H1 (cell line): Measurements from ENCODE around the gene NIFK. TPM values are rescaled to one million over a fixed set of nuclear protein-coding genes. Genes with fewer than 3 reads are reported as not detected.

Experiments used
- CTCF ChIA-PET: fragments of 300-600 bp; sonication (Branson Sonifier 250); formaldehyde crosslinking; loops from one replicate; lab custom pipeline; 2021; ENCODE audit not compliant: partially characterized antibody; lab: Charles Lee
- POLR2A ChIA-PET: fragments of 300-600 bp; sonication (Branson Sonifier 250); formaldehyde crosslinking; loops from one replicate; lab custom pipeline; 2021; ENCODE audit warnings: inconsistent platforms; ENCODE audit not compliant: partially characterized antibody; lab: Charles Lee
- DNase-seq, 2 experiments: peaks; one replicate each; pipeline versions ENCODE4 v3.0.0 to v3.0.0-alpha.2; 2010 to 2022; ENCODE audit warnings: low spot score in 2 of 2, low read depth in 1 of 2, mixed read lengths in 1 of 2
- FAIRE-seq: peaks from 2 replicates; lab custom pipeline; 2011; peaks lifted over from hg19 to GRCh38; lab: Jason Lieb, UNC
- H2AFZ ChIP-seq: 2 replicates; pipeline ENCODE4 v1.8.1; 2012; ENCODE audit warnings: low read length, inconsistent platforms
- H2AK5ac ChIP-seq: 2 replicates; pipeline ENCODE4 v1.6.1; 2013; ENCODE audit warnings: low read depth, low read length
- H2BK120ac ChIP-seq: replicated peaks from 2 replicates; pipeline ENCODE3; 2013; ENCODE audit warnings: low read depth, low read length, inconsistent platforms
- H2BK12ac ChIP-seq: 2 replicates; pipeline ENCODE4 v1.6.1; 2013; ENCODE audit warnings: low read depth, low read length
- H2BK15ac ChIP-seq: 2 replicates; pipeline ENCODE4 v1.6.1; 2013; ENCODE audit warnings: low read length
- H2BK20ac ChIP-seq: 2 replicates; pipeline ENCODE4 v1.6.1; 2013; ENCODE audit warnings: low read length
- H2BK5ac ChIP-seq: 2 replicates; pipeline ENCODE4 v1.6.1; 2013; ENCODE audit warnings: low read depth, low read length
- H3K14ac ChIP-seq: 2 replicates; pipeline ENCODE4 v1.6.1; 2013; ENCODE audit warnings: inconsistent platforms; ENCODE audit not compliant: insufficient read length
- H3K18ac ChIP-seq: 2 replicates; pipeline ENCODE4 v1.6.1; 2013; ENCODE audit warnings: low read length; ENCODE audit errors: extremely low read depth
- H3K23ac ChIP-seq: 2 replicates; pipeline ENCODE4 v1.6.1; 2013; ENCODE audit warnings: inconsistent platforms; ENCODE audit not compliant: insufficient read length
- H3K23me2 ChIP-seq: 2 replicates; pipeline ENCODE4 v1.6.1; 2013; ENCODE audit warnings: low read depth, low read length
- H3K27ac ChIP-seq: 2 replicates; pipeline ENCODE4 v1.6.1; 2011; ENCODE audit warnings: low read depth, low read length, inconsistent platforms
- H3K27me3 ChIP-seq, 4 experiments: replicated peaks in 1 of 4; 1 replicate in 1 of 4; 2 replicates in 3 of 4; pipeline versions ENCODE4 v1.6.1 to v1.8.1; 2011 to 2013; ENCODE audit warnings: low read length in 3 of 4, mild to moderate bottlenecking in 3 of 4, inconsistent platforms in 2 of 4, mixed read lengths in 2 of 4, moderate library complexity in 1 of 4; ENCODE audit not compliant: control insufficient read depth in 3 of 4, insufficient read depth in 3 of 4; ENCODE audit errors: extremely low read depth in 1 of 4
- H3K36me3 ChIP-seq, 4 experiments: 2 replicates each; pipeline versions ENCODE4 v1.6.1 to v1.8.1; 2011 to 2013; ENCODE audit warnings: mild to moderate bottlenecking in 4 of 4, low read length in 3 of 4, moderate library complexity in 2 of 4, control low read depth in 1 of 4, inconsistent platforms in 1 of 4; ENCODE audit not compliant: insufficient read depth in 4 of 4, control insufficient read depth in 2 of 4
- H3K4ac ChIP-seq: replicated peaks from 2 replicates; pipeline ENCODE3; 2013; ENCODE audit warnings: low read length, low read depth, mixed read lengths, inconsistent platforms; ENCODE audit not compliant: insufficient read length
- H3K4me1 ChIP-seq, 4 experiments: replicated peaks in 1 of 4; 1 replicate in 1 of 4; 2 replicates in 3 of 4; pipeline versions ENCODE4 v1.6.1 to v1.8.1; 2011 to 2013; ENCODE audit warnings: low read length in 3 of 4, inconsistent platforms in 2 of 4, mixed read lengths in 1 of 4; ENCODE audit not compliant: insufficient read depth in 4 of 4, control insufficient read depth in 3 of 4
- H3K4me2 ChIP-seq, 2 experiments: 2 replicates each; pipeline versions ENCODE4 v1.6.1 to v1.8.1; 2011 to 2013; ENCODE audit warnings: low read depth in 2 of 2, low read length in 2 of 2, control low read depth in 1 of 2, inconsistent platforms in 1 of 2, mild to moderate bottlenecking in 1 of 2; ENCODE audit not compliant: insufficient read depth in 1 of 2
- H3K4me3 ChIP-seq, 4 experiments: fragments of 200-600, 300-600 bp in 1 of 4; sonication (generic), shearing (Covaris generic), sonication (Bioruptor Twin) in 1 of 4; 2 replicates each; pipeline versions ENCODE4 v1.5.1 to v1.8.1; 2011 to 2016; ENCODE audit warnings: low read length in 4 of 4, low read depth in 3 of 4, control low read depth in 2 of 4, inconsistent platforms in 2 of 4, mild to moderate bottlenecking in 2 of 4, mixed read lengths in 1 of 4, moderate library complexity in 1 of 4; ENCODE audit not compliant: insufficient read depth in 2 of 4; ENCODE audit errors: extremely low read depth in 1 of 4
- H3K56ac ChIP-seq: replicated peaks from 2 replicates; pipeline ENCODE3; 2013; ENCODE audit warnings: low read depth, mild to moderate bottlenecking, mixed read lengths, low read length, inconsistent platforms; ENCODE audit not compliant: insufficient read length
- H3K79me1 ChIP-seq: 2 replicates; pipeline ENCODE4 v1.6.1; 2013; ENCODE audit warnings: low read depth, low read length, control low read depth
- H3K79me2 ChIP-seq, 2 experiments: 2 replicates each; pipeline versions ENCODE4 v1.6.1 to v1.8.1; 2012 to 2013; ENCODE audit warnings: low read length in 2 of 2, mild to moderate bottlenecking in 2 of 2, inconsistent platforms in 1 of 2; ENCODE audit not compliant: insufficient read depth in 2 of 2, control insufficient read depth in 1 of 2
- H3K9ac ChIP-seq, 4 experiments: replicated peaks in 1 of 4; 1 replicate in 1 of 4; 2 replicates in 3 of 4; pipeline versions ENCODE4 v1.6.1 to v1.8.1; 2011 to 2013; ENCODE audit warnings: low read depth in 3 of 4, low read length in 3 of 4, control low read depth in 2 of 4, mild to moderate bottlenecking in 2 of 4, moderate library complexity in 2 of 4, inconsistent platforms in 1 of 4; ENCODE audit errors: extremely low read depth in 1 of 4
- H3K9me3 ChIP-seq, 2 experiments: 2 replicates each; pipeline versions ENCODE4 v1.6.1 to v1.8.1; 2012 to 2013; ENCODE audit warnings: mild to moderate bottlenecking in 2 of 2, moderate library complexity in 2 of 2, control low read depth in 1 of 2, inconsistent platforms in 1 of 2, low read depth in 1 of 2, low read length in 1 of 2, mixed read lengths in 1 of 2; ENCODE audit not compliant: insufficient read depth in 2 of 2
- H4K20me1 ChIP-seq, 2 experiments: replicated peaks in 1 of 2; 2 replicates each; pipeline versions ENCODE3 to v1.8.1; 2011 to 2013; ENCODE audit warnings: inconsistent platforms in 2 of 2, low read length in 2 of 2, mild to moderate bottlenecking in 1 of 2; ENCODE audit not compliant: insufficient read depth in 2 of 2, control insufficient read depth in 1 of 2
- H4K5ac ChIP-seq: 2 replicates; pipeline ENCODE4 v1.6.1; 2013; ENCODE audit warnings: low read length, low read depth, mixed read lengths, inconsistent platforms; ENCODE audit not compliant: insufficient read length
- H4K8ac ChIP-seq: 2 replicates; pipeline ENCODE4 v1.8.0; 2013; ENCODE audit warnings: mild to moderate bottlenecking, moderate library complexity, low read length, inconsistent platforms; ENCODE audit not compliant: insufficient read depth; ENCODE audit errors: extremely low read depth
- H4K91ac ChIP-seq: replicated peaks from 2 replicates; pipeline ENCODE3; 2013; ENCODE audit warnings: low read length, mixed read lengths, inconsistent platforms; ENCODE audit not compliant: insufficient read length
- ATF2 ChIP-seq: IDR thresholded peaks from 2 replicates; pipeline ENCODE4 v1.6.1; 2012; ENCODE audit warnings: low read length, inconsistent platforms
- MAFK ChIP-seq: IDR thresholded peaks from 2 replicates; pipeline ENCODE4 v1.6.1; 2012; ENCODE audit warnings: low read depth, mild to moderate bottlenecking, improper control_type of control experiment, low read length
- POLR2A ChIP-seq, 2 experiments: IDR thresholded peaks; 1 replicate in 1 of 2; 2 replicates in 1 of 2; pipeline ENCODE4 v1.6.1; 2011; ENCODE audit warnings: low read depth in 2 of 2, low read length in 2 of 2, mild to moderate bottlenecking in 2 of 2; ENCODE audit errors: control extremely low read depth in 1 of 2
- SP4 ChIP-seq: IDR thresholded peaks from 2 replicates; pipeline ENCODE4 v1.6.1; 2012; ENCODE audit warnings: low read length, inconsistent platforms
- WGBS, 2 experiments: shearing (Covaris generic) in 1 of 2; methylation state at CpG; one replicate each; pipeline versions ENCODE4 v1.1.6 to v1.1.7; 2013 to 2015; ENCODE audit warnings: low lambda C conversion rate in 2 of 2, mixed read lengths in 2 of 2, inconsistent platforms in 1 of 2, low coverage in 1 of 2, missing lambda C conversion rate in 1 of 2; ENCODE audit not compliant: insufficient replicate concordance in 2 of 2, insufficient coverage in 1 of 2, insufficient read length in 1 of 2; ENCODE audit errors: extremely low coverage in 1 of 2, missing lambda C conversion rate in 1 of 2; 5-methylcytosine and 5-hydroxymethylcytosine counted together
- polyA plus RNA-seq, 7 experiments: library from polyadenylated mRNA; depleted of rRNA in 3 of 7; stranded (reverse) in 5 of 7; unstranded in 2 of 7; fragments of >200 nt in 5 of 7; fragments of 200-250 nt in 2 of 7; gene quantifications; 1 replicate in 5 of 7; 2 replicates in 1 of 7; 4 replicates in 1 of 7; pipeline versions ENCODE4 v1.2.1 to v1.2.3, GENCODE V29; 2011 to 2013; ENCODE audit warnings: missing spikeins in 2 of 7, mixed read lengths in 2 of 7
- total RNA-seq: library from RNA; stranded (reverse); fragmentation: NEBNext Ultra II Directional; extraction: Animal tissue kit (Norgen Biotek cat#: 25700); gene quantifications from 2 replicates; pipeline ENCODE4 v1.2.1, GENCODE V29; 2021

The NIFK gene
- total and polyA plus RNA-seq, 2 of the 8 experiments (the other 6 are each of a cell fraction or from before 2014, with no cell fraction given) = 24.4 to 117 TPM

GRCh38 chr2:121768143-121768755, 31.6 kb upstream of the NIFK start:
- Histone ChIP-seq H3K4ac (no peak overlapping the region), H3K4me2 (no peak overlapping the region), H4K5ac (no peak overlapping the region), H2BK15ac (no peak overlapping the region), H3K23ac (no peak overlapping the region), H2AFZ (no peak overlapping the region), H2BK5ac (no peak overlapping the region), H3K79me1 (no peaks in the 10 kb centered on the region), H3K4me1 (no peaks in the 10 kb centered on the region), H3K79me2 (no peaks in the 10 kb centered on the region; a peak in 1 of 4 replicates), H4K8ac (no peak overlapping the region), H2AK5ac (no peak overlapping the region), H3K9me3 (no peaks in the 10 kb centered on the region), H4K91ac (no peak overlapping the region), H3K27me3 (no peaks in the 10 kb centered on the region), H3K56ac (no peak overlapping the region), H3K23me2 (no peaks in the 10 kb centered on the region; the same call in 1 of the 2 replicates), H2BK12ac (no peak overlapping the region), H3K27ac (no peak overlapping the region), H3K14ac (no peak overlapping the region), H2BK120ac (no peak overlapping the region), H2BK20ac (no peak overlapping the region), H3K4me3 (no peak overlapping the region), H3K36me3 (peaks cover 21 to 57% (median 39%) of the 10 kb centered on the region in 4 experiments), H4K20me1 (peaks cover 0 to 2% of the 10 kb centered on the region in 2 experiments), H3K9ac (no peak overlapping the region), H3K18ac (no peak overlapping the region)
- WGBS, 2 experiments = 91% methylated on average over 5 of the region's 5 CpGs; no CpG with 5 or more reads in 1 of the 2 experiments
- no peak for TF ChIP-seq SP4
- TF ChIP-seq MAFK = no peak
- TF ChIP-seq POLR2A (IDR thresholded peaks at IDR 0.05; ENCODE audit: control extremely low read depth in 1 of 2, low read depth in 2 of 2, low read length in 2 of 2) = peak; percentile 20 to 61; a peak in 2 of 3 replicates
- TF ChIP-seq ATF2 = no peak
- POLR2A ChIA-PET = interaction anchor here (0.6 to 2.1 kb wide), 7 partner anchors 12 to 1078 kb away, joined by 3 to 16 read pairs (median 4); partner anchors contain the start of gene TSN
- DNase-seq (no peak), FAIRE-seq (no peak)
- CTCF ChIA-PET = interaction anchor here (0.9 to 1.8 kb wide), 3 partner anchors 11 to 469 kb away, joined by 3 to 5 read pairs (median 4); no protein-coding TSS in a partner anchor
